NCI-H146 treated with DMSO at 0.1 percent for 48 hours (cell line): ENCODE results near the gene EDIL3.
A peak's percentile ranks its signal among the peaks of the same experiment; 100 is the strongest.
"Not testable (repeated sequence)": the region's sequence is repeated elsewhere in the genome, so short reads cannot be mapped to it uniquely, and the experiment has no call there.

ENCODE experiments used
- DNase-seq: peaks from one replicate; lab custom pipeline; 2025; ENCODE audit not compliant: unreplicated experiment; lab: John Stamatoyannopoulos, UW

The EDIL3 gene

GRCh38 chr5:84303315-84303714, 81.4 kb downstream of the EDIL3 start:
- no peak for DNase-seq

- no peak for DNase-seq
These were observed 83.1 kb downstream of the EDIL3 start for GRCh38 chr5:84301535-84301934.

GRCh38 chr5:84299959-84300358, 84.7 kb downstream of the EDIL3 start:
- DNase-seq = no peak

- no peak for DNase-seq
These were observed 86.1 kb downstream of the EDIL3 start for GRCh38 chr5:84298628-84299027.

- DNase-seq = not testable (repeated sequence)
These were observed 87.0 kb downstream of the EDIL3 start for GRCh38 chr5:84297641-84298040.

GRCh38 chr5:84292788-84293653, 91.7 kb downstream of the EDIL3 start:
- DNase-seq = no peak

GRCh38 chr5:84292000-84292642, 92.6 kb downstream of the EDIL3 start:
- DNase-seq = no peak

GRCh38 chr5:84290673-84291072, 94.0 kb downstream of the EDIL3 start:
- no peak for DNase-seq

- no peak for DNase-seq
These were observed 94.5 kb downstream of the EDIL3 start for GRCh38 chr5:84290161-84290560.

GRCh38 chr5:84287951-84288350, 96.7 kb downstream of the EDIL3 start:
- DNase-seq = no peak

- no peak for DNase-seq
These were observed 98.0 kb downstream of the EDIL3 start for GRCh38 chr5:84286662-84287061.

- no peak for DNase-seq
These were observed 98.7 kb downstream of the EDIL3 start for GRCh38 chr5:84285641-84286637.

GRCh38 chr5:84281383-84281782, 103.3 kb downstream of the EDIL3 start:
- no peak for DNase-seq

GRCh38 chr5:84279234-84279633, 105.4 kb downstream of the EDIL3 start:
- no peak for DNase-seq

GRCh38 chr5:84275609-84276008, 109.1 kb downstream of the EDIL3 start:
- no peak for DNase-seq

- DNase-seq = peak; percentile 6
These were observed 109.9 kb downstream of the EDIL3 start for GRCh38 chr5:84274585-84275468.

- DNase-seq = no peak
These were observed 111.2 kb downstream of the EDIL3 start for GRCh38 chr5:84273517-84273883.

GRCh38 chr5:84272771-84273516, 111.7 kb downstream of the EDIL3 start:
- DNase-seq = no peak

GRCh38 chr5:84265739-84266550, 118.7 kb downstream of the EDIL3 start:
- DNase-seq = no peak
